PC-9 (cell line): ENCODE results near the gene PRICKLE2. TPM values are rescaled to one million over a fixed set of nuclear protein-coding genes. Genes with fewer than 3 reads are reported as not detected.

Experiments
- BruUV-seq: library from RNA; stranded (reverse); fragments of 400-500 nt; replicated peaks from 2 replicates; lab custom pipeline; 2021; lab: Mats Ljungman, UMichigan
- CTCF ChIA-PET: fragments of 300-600 bp; sonication (Branson Sonifier 250); formaldehyde crosslinking; loops from one replicate; lab custom pipeline; 2022; ENCODE audit warnings: antibody characterized with exemption; lab: Charles Lee
- POLR2A ChIA-PET: fragments of 300-600 bp; sonication (Branson Sonifier 250); formaldehyde crosslinking; loops from one replicate; lab custom pipeline; 2022; ENCODE audit warnings: antibody characterized with exemption; ENCODE audit not compliant: unreplicated experiment; lab: Charles Lee
- DNase-seq, 2 experiments: peaks; one replicate each; pipeline versions ENCODE4 v3.0.0 to v3.0.0-alpha.2; 2015 to 2022; ENCODE audit warnings: mixed read lengths in 1 of 2
- H2AFZ ChIP-seq: fragments of 200-600 bp; sonication (generic); 2 replicates; pipeline ENCODE4 v1.8.1; 2017; ENCODE audit warnings: antibody characterized with exemption
- H3F3A ChIP-seq: fragments of 200-600 bp; sonication (generic); 2 replicates; pipeline ENCODE4 v1.8.1; 2017; ENCODE audit warnings: antibody characterized with exemption, mild to moderate bottlenecking, low read depth; ENCODE audit not compliant: insufficient read depth
- H3K27ac ChIP-seq: fragments of 200-600 bp; sonication (generic); 2 replicates; pipeline ENCODE4 v1.6.1; 2016; ENCODE audit warnings: mixed run types
- H3K27me3 ChIP-seq: fragments of 200-600 bp; sonication (generic); 2 replicates; pipeline ENCODE4 v1.6.1; 2016; ENCODE audit warnings: low read depth, mixed run types; ENCODE audit not compliant: insufficient read depth
- H3K36me3 ChIP-seq: fragments of 200-600 bp; sonication (generic); 2 replicates; pipeline ENCODE4 v1.6.1; 2016; ENCODE audit warnings: low read depth, mixed run types
- H3K4me1 ChIP-seq: fragments of 200-600 bp; sonication (generic); replicated peaks from 2 replicates; pipeline ENCODE4 v1.6.1; 2016; ENCODE audit warnings: mixed run types; ENCODE audit not compliant: insufficient read depth
- H3K4me2 ChIP-seq: fragments of 200-600 bp; sonication (generic); 2 replicates; pipeline ENCODE4 v1.6.1; 2017; ENCODE audit warnings: mixed run types
- H3K4me3 ChIP-seq: fragments of 200-600 bp; sonication (generic); 2 replicates; pipeline ENCODE4 v1.6.1; 2016; ENCODE audit warnings: mixed run types
- H3K79me2 ChIP-seq: fragments of 200-600 bp; sonication (generic); 2 replicates; pipeline ENCODE4 v1.6.1; 2017; ENCODE audit warnings: low read depth, mixed run types
- H3K9me2 ChIP-seq: fragments of 200-600 bp; sonication (generic); 2 replicates; pipeline ENCODE4 v1.8.1; 2017; ENCODE audit warnings: mild to moderate bottlenecking; ENCODE audit not compliant: insufficient read depth
- H3K9me3 ChIP-seq: fragments of 200-600 bp; sonication (generic); 2 replicates; pipeline ENCODE4 v1.8.1; 2016; ENCODE audit warnings: low read depth; ENCODE audit not compliant: insufficient read depth
- H4K20me1 ChIP-seq: fragments of 200-600 bp; sonication (generic); 2 replicates; pipeline ENCODE4 v1.8.1; 2017; ENCODE audit not compliant: insufficient read depth
- EZH2 ChIP-seq: fragments of 200-600 bp; sonication (generic); IDR thresholded peaks from 2 replicates; pipeline ENCODE4 v1.8.0; 2017; ENCODE audit warnings: antibody characterized with exemption, low read depth
- intact Hi-C: fragments of 100-400 bp; cut with micrococcal nuclease; formaldehyde crosslinking; loops from one replicate; pipeline ENCODE4 v1.10.0; 2022; ENCODE audit not compliant: unreplicated experiment
- total RNA-seq: library from RNA; stranded (reverse); gene quantifications from 2 replicates; pipeline ENCODE4 v1.2.3, GENCODE V29; 2021
- TF ChIP-seq, protein P1 (sequence below): fragments of 200-600 bp; sonication (generic); conservative IDR thresholded peaks from 2 replicates; pipeline ENCODE4 v1.6.1; 2017; ENCODE audit warnings: mixed run types, antibody characterized with exemption, mild to moderate bottlenecking, moderate library complexity

Gene PRICKLE2
- total RNA-seq, 1 experiment from 2014 or later, result 7.9 TPM

- no peak overlapping the region for H3K27ac ChIP-seq
- no peaks in the 10 kb centered on the region for H3F3A ChIP-seq
- TF ChIP-seq, protein P1, sequence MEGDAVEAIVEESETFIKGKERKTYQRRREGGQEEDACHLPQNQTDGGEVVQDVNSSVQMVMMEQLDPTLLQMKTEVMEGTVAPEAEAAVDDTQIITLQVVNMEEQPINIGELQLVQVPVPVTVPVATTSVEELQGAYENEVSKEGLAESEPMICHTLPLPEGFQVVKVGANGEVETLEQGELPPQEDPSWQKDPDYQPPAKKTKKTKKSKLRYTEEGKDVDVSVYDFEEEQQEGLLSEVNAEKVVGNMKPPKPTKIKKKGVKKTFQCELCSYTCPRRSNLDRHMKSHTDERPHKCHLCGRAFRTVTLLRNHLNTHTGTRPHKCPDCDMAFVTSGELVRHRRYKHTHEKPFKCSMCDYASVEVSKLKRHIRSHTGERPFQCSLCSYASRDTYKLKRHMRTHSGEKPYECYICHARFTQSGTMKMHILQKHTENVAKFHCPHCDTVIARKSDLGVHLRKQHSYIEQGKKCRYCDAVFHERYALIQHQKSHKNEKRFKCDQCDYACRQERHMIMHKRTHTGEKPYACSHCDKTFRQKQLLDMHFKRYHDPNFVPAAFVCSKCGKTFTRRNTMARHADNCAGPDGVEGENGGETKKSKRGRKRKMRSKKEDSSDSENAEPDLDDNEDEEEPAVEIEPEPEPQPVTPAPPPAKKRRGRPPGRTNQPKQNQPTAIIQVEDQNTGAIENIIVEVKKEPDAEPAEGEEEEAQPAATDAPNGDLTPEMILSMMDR, result no peak
- no peak for TF ChIP-seq EZH2
- H3K4me2 ChIP-seq, result no peak overlapping the region
- H3K9me3 ChIP-seq, result no peaks in the 10 kb centered on the region
- no peaks in the 10 kb centered on the region for H3K36me3 ChIP-seq
- BruUV-seq, result no TSS peak
- ChIA-PET POLR2A (no interaction called here), CTCF (no interaction called here)
- no peaks in the 10 kb centered on the region for H4K20me1 ChIP-seq
- intact Hi-C loops, result no loop called here
- H3K79me2 ChIP-seq, result no peaks in the 10 kb centered on the region
- H3K27me3 ChIP-seq, result no peaks in the 10 kb centered on the region
- H3K9me2 ChIP-seq, result no peaks in the 10 kb centered on the region
- H3K4me1 ChIP-seq, result no peaks in the 10 kb centered on the region
- H3K4me3 ChIP-seq, result no peak overlapping the region
- H2AFZ ChIP-seq, result no peak overlapping the region
- no peak for DNase-seq
These were observed 90.4 kb downstream of the PRICKLE2 start for GRCh38 chr3:64134882-64135281.

GRCh38 chr3:64133987-64134386, 91.3 kb downstream of the PRICKLE2 start:
- Histone ChIP-seq H3K27me3 (no peaks in the 10 kb centered on the region), H3K27ac (no peak overlapping the region), H3K36me3 (no peaks in the 10 kb centered on the region), H4K20me1 (no peaks in the 10 kb centered on the region), H3F3A (no peaks in the 10 kb centered on the region), H3K79me2 (no peaks in the 10 kb centered on the region), H3K9me3 (no peaks in the 10 kb centered on the region), H3K4me1 (no peaks in the 10 kb centered on the region), H2AFZ (no peak overlapping the region), H3K9me2 (no peaks in the 10 kb centered on the region), H3K4me2 (no peak overlapping the region), H3K4me3 (no peak overlapping the region)
- intact Hi-C loops, result no loop called here
- no peak for DNase-seq
- no peak for TF ChIP-seq EZH2
- TF ChIP-seq, protein P1, result no peak
- BruUV-seq, result no TSS peak
- CTCF ChIA-PET, result no interaction called here
- POLR2A ChIA-PET, result no interaction called here

GRCh38 chr3:64133272-64133671, 92.0 kb downstream of the PRICKLE2 start:
- Histone ChIP-seq H3K9me3 (no peaks in the 10 kb centered on the region), H4K20me1 (no peaks in the 10 kb centered on the region), H3K4me1 (no peaks in the 10 kb centered on the region), H3K9me2 (no peaks in the 10 kb centered on the region), H3K4me2 (no peak overlapping the region), H2AFZ (no peak overlapping the region), H3K36me3 (no peaks in the 10 kb centered on the region), H3K27me3 (no peaks in the 10 kb centered on the region), H3K4me3 (no peak overlapping the region), H3K79me2 (no peaks in the 10 kb centered on the region), H3K27ac (no peak overlapping the region), H3F3A (no peaks in the 10 kb centered on the region)
- CTCF ChIA-PET, result no interaction called here
- intact Hi-C loops, result no loop called here
- TF ChIP-seq, protein P1, result no peak
- TF ChIP-seq EZH2, result no peak
- DNase-seq, result no peak
- BruUV-seq, result no TSS peak
- POLR2A ChIA-PET, result no interaction called here
